H1 (cell line): ENCODE measurements around the gene NOLC1. TPM values are rescaled to one million over a fixed set of nuclear protein-coding genes. Genes with fewer than 3 reads are reported as not detected.

Experiments
- CTCF ChIA-PET: fragments of 300-600 bp; sonication (Branson Sonifier 250); formaldehyde crosslinking; loops from one replicate; lab custom pipeline; 2021; ENCODE audit not compliant: partially characterized antibody; lab: Charles Lee
- POLR2A ChIA-PET: fragments of 300-600 bp; sonication (Branson Sonifier 250); formaldehyde crosslinking; loops from one replicate; lab custom pipeline; 2021; ENCODE audit warnings: inconsistent platforms; ENCODE audit not compliant: partially characterized antibody; lab: Charles Lee
- DNase-seq, 2 experiments: peaks; one replicate each; pipeline versions ENCODE4 v3.0.0 to v3.0.0-alpha.2; 2010 to 2022; ENCODE audit warnings: low spot score in 2 of 2, low read depth in 1 of 2, mixed read lengths in 1 of 2
- FAIRE-seq: peaks from 2 replicates; lab custom pipeline; 2011; peaks lifted over from hg19 to GRCh38; lab: Jason Lieb, UNC
- H2AFZ ChIP-seq: 2 replicates; pipeline ENCODE4 v1.8.1; 2012; ENCODE audit warnings: low read length, inconsistent platforms
- H2AK5ac ChIP-seq: 2 replicates; pipeline ENCODE4 v1.6.1; 2013; ENCODE audit warnings: low read depth, low read length
- H2BK120ac ChIP-seq: replicated peaks from 2 replicates; pipeline ENCODE3; 2013; ENCODE audit warnings: low read depth, low read length, inconsistent platforms
- H2BK12ac ChIP-seq: 2 replicates; pipeline ENCODE4 v1.6.1; 2013; ENCODE audit warnings: low read depth, low read length
- H2BK15ac ChIP-seq: 2 replicates; pipeline ENCODE4 v1.6.1; 2013; ENCODE audit warnings: low read length
- H2BK20ac ChIP-seq: 2 replicates; pipeline ENCODE4 v1.6.1; 2013; ENCODE audit warnings: low read length
- H2BK5ac ChIP-seq: 2 replicates; pipeline ENCODE4 v1.6.1; 2013; ENCODE audit warnings: low read depth, low read length
- H3K14ac ChIP-seq: 2 replicates; pipeline ENCODE4 v1.6.1; 2013; ENCODE audit warnings: inconsistent platforms; ENCODE audit not compliant: insufficient read length
- H3K18ac ChIP-seq: 2 replicates; pipeline ENCODE4 v1.6.1; 2013; ENCODE audit warnings: low read length; ENCODE audit errors: extremely low read depth
- H3K23ac ChIP-seq: 2 replicates; pipeline ENCODE4 v1.6.1; 2013; ENCODE audit warnings: inconsistent platforms; ENCODE audit not compliant: insufficient read length
- H3K23me2 ChIP-seq: 2 replicates; pipeline ENCODE4 v1.6.1; 2013; ENCODE audit warnings: low read depth, low read length
- H3K27ac ChIP-seq: 2 replicates; pipeline ENCODE4 v1.6.1; 2011; ENCODE audit warnings: low read depth, low read length, inconsistent platforms
- H3K27me3 ChIP-seq, 4 experiments: replicated peaks in 1 of 4; 1 replicate in 1 of 4; 2 replicates in 3 of 4; pipeline versions ENCODE4 v1.6.1 to v1.8.1; 2011 to 2013; ENCODE audit warnings: low read length in 3 of 4, mild to moderate bottlenecking in 3 of 4, inconsistent platforms in 2 of 4, mixed read lengths in 2 of 4, moderate library complexity in 1 of 4; ENCODE audit not compliant: control insufficient read depth in 3 of 4, insufficient read depth in 3 of 4; ENCODE audit errors: extremely low read depth in 1 of 4
- H3K36me3 ChIP-seq, 4 experiments: 2 replicates each; pipeline versions ENCODE4 v1.6.1 to v1.8.1; 2011 to 2013; ENCODE audit warnings: mild to moderate bottlenecking in 4 of 4, low read length in 3 of 4, moderate library complexity in 2 of 4, control low read depth in 1 of 4, inconsistent platforms in 1 of 4; ENCODE audit not compliant: insufficient read depth in 4 of 4, control insufficient read depth in 2 of 4
- H3K4ac ChIP-seq: replicated peaks from 2 replicates; pipeline ENCODE3; 2013; ENCODE audit warnings: low read length, low read depth, mixed read lengths, inconsistent platforms; ENCODE audit not compliant: insufficient read length
- H3K4me1 ChIP-seq, 4 experiments: replicated peaks in 1 of 4; 1 replicate in 1 of 4; 2 replicates in 3 of 4; pipeline versions ENCODE4 v1.6.1 to v1.8.1; 2011 to 2013; ENCODE audit warnings: low read length in 3 of 4, inconsistent platforms in 2 of 4, mixed read lengths in 1 of 4; ENCODE audit not compliant: insufficient read depth in 4 of 4, control insufficient read depth in 3 of 4
- H3K4me2 ChIP-seq, 2 experiments: 2 replicates each; pipeline versions ENCODE4 v1.6.1 to v1.8.1; 2011 to 2013; ENCODE audit warnings: low read depth in 2 of 2, low read length in 2 of 2, control low read depth in 1 of 2, inconsistent platforms in 1 of 2, mild to moderate bottlenecking in 1 of 2; ENCODE audit not compliant: insufficient read depth in 1 of 2
- H3K4me3 ChIP-seq, 4 experiments: fragments of 200-600, 300-600 bp in 1 of 4; sonication (generic), shearing (Covaris generic), sonication (Bioruptor Twin) in 1 of 4; 2 replicates each; pipeline versions ENCODE4 v1.5.1 to v1.8.1; 2011 to 2016; ENCODE audit warnings: low read length in 4 of 4, low read depth in 3 of 4, control low read depth in 2 of 4, inconsistent platforms in 2 of 4, mild to moderate bottlenecking in 2 of 4, mixed read lengths in 1 of 4, moderate library complexity in 1 of 4; ENCODE audit not compliant: insufficient read depth in 2 of 4; ENCODE audit errors: extremely low read depth in 1 of 4
- H3K56ac ChIP-seq: replicated peaks from 2 replicates; pipeline ENCODE3; 2013; ENCODE audit warnings: low read depth, mild to moderate bottlenecking, mixed read lengths, low read length, inconsistent platforms; ENCODE audit not compliant: insufficient read length
- H3K79me1 ChIP-seq: 2 replicates; pipeline ENCODE4 v1.6.1; 2013; ENCODE audit warnings: low read depth, low read length, control low read depth
- H3K79me2 ChIP-seq, 2 experiments: 2 replicates each; pipeline versions ENCODE4 v1.6.1 to v1.8.1; 2012 to 2013; ENCODE audit warnings: low read length in 2 of 2, mild to moderate bottlenecking in 2 of 2, inconsistent platforms in 1 of 2; ENCODE audit not compliant: insufficient read depth in 2 of 2, control insufficient read depth in 1 of 2
- H3K9ac ChIP-seq, 4 experiments: replicated peaks in 1 of 4; 1 replicate in 1 of 4; 2 replicates in 3 of 4; pipeline versions ENCODE4 v1.6.1 to v1.8.1; 2011 to 2013; ENCODE audit warnings: low read depth in 3 of 4, low read length in 3 of 4, control low read depth in 2 of 4, mild to moderate bottlenecking in 2 of 4, moderate library complexity in 2 of 4, inconsistent platforms in 1 of 4; ENCODE audit errors: extremely low read depth in 1 of 4
- H3K9me3 ChIP-seq, 2 experiments: 2 replicates each; pipeline versions ENCODE4 v1.6.1 to v1.8.1; 2012 to 2013; ENCODE audit warnings: mild to moderate bottlenecking in 2 of 2, moderate library complexity in 2 of 2, control low read depth in 1 of 2, inconsistent platforms in 1 of 2, low read depth in 1 of 2, low read length in 1 of 2, mixed read lengths in 1 of 2; ENCODE audit not compliant: insufficient read depth in 2 of 2
- H4K20me1 ChIP-seq, 2 experiments: replicated peaks in 1 of 2; 2 replicates each; pipeline versions ENCODE3 to v1.8.1; 2011 to 2013; ENCODE audit warnings: inconsistent platforms in 2 of 2, low read length in 2 of 2, mild to moderate bottlenecking in 1 of 2; ENCODE audit not compliant: insufficient read depth in 2 of 2, control insufficient read depth in 1 of 2
- H4K5ac ChIP-seq: 2 replicates; pipeline ENCODE4 v1.6.1; 2013; ENCODE audit warnings: low read length, low read depth, mixed read lengths, inconsistent platforms; ENCODE audit not compliant: insufficient read length
- H4K8ac ChIP-seq: 2 replicates; pipeline ENCODE4 v1.8.0; 2013; ENCODE audit warnings: mild to moderate bottlenecking, moderate library complexity, low read length, inconsistent platforms; ENCODE audit not compliant: insufficient read depth; ENCODE audit errors: extremely low read depth
- H4K91ac ChIP-seq: replicated peaks from 2 replicates; pipeline ENCODE3; 2013; ENCODE audit warnings: low read length, mixed read lengths, inconsistent platforms; ENCODE audit not compliant: insufficient read length
- BCL11A ChIP-seq, 2 experiments: IDR thresholded peaks; one replicate each; pipeline ENCODE4 v1.6.1; 2011; ENCODE audit warnings: low read depth in 2 of 2, low read length in 2 of 2, mild to moderate bottlenecking in 2 of 2
- EZH2 ChIP-seq: fragments of 200-600 bp; sonication (generic); IDR thresholded peaks from 2 replicates; pipeline ENCODE4 v1.7.1; 2012; ENCODE audit warnings: low read depth, mild to moderate bottlenecking, moderate library complexity, low read length, inconsistent platforms; ENCODE audit not compliant: severe bottlenecking
- PHF8 ChIP-seq: fragments of 200-600 bp; sonication (generic); conservative IDR thresholded peaks from 2 replicates; pipeline ENCODE4 v1.7.1; 2012; ENCODE audit warnings: low read depth, mild to moderate bottlenecking, inconsistent platforms, low read length, moderate library complexity
- YY1 ChIP-seq: IDR thresholded peaks from 2 replicates; pipeline ENCODE4 v1.6.1; 2011; ENCODE audit warnings: low read depth, mild to moderate bottlenecking, low read length
- WGBS, 2 experiments: shearing (Covaris generic) in 1 of 2; methylation state at CpG; one replicate each; pipeline versions ENCODE4 v1.1.6 to v1.1.7; 2013 to 2015; ENCODE audit warnings: low lambda C conversion rate in 2 of 2, mixed read lengths in 2 of 2, inconsistent platforms in 1 of 2, low coverage in 1 of 2, missing lambda C conversion rate in 1 of 2; ENCODE audit not compliant: insufficient replicate concordance in 2 of 2, insufficient coverage in 1 of 2, insufficient read length in 1 of 2; ENCODE audit errors: extremely low coverage in 1 of 2, missing lambda C conversion rate in 1 of 2; 5-methylcytosine and 5-hydroxymethylcytosine counted together
- polyA plus RNA-seq, 7 experiments: library from polyadenylated mRNA; depleted of rRNA in 3 of 7; stranded (reverse) in 5 of 7; unstranded in 2 of 7; fragments of >200 nt in 5 of 7; fragments of 200-250 nt in 2 of 7; gene quantifications; 1 replicate in 5 of 7; 2 replicates in 1 of 7; 4 replicates in 1 of 7; pipeline versions ENCODE4 v1.2.1 to v1.2.3, GENCODE V29; 2011 to 2013; ENCODE audit warnings: missing spikeins in 2 of 7, mixed read lengths in 2 of 7
- total RNA-seq: library from RNA; stranded (reverse); fragmentation: NEBNext Ultra II Directional; extraction: Animal tissue kit (Norgen Biotek cat#: 25700); gene quantifications from 2 replicates; pipeline ENCODE4 v1.2.1, GENCODE V29; 2021

The NOLC1 gene
- total and polyA plus RNA-seq, 2 of the 8 experiments (the other 6 are each of a cell fraction or from before 2014, with no cell fraction given): 86.3 to 191 TPM

- DNase-seq (no peak), FAIRE-seq (no peak)
- H4K5ac ChIP-seq: no peak overlapping the region
These were observed 59.6 kb downstream of the NOLC1 start for GRCh38 chr10:102211615-102212299.

More at GRCh38 chr10:102211615-102212299, 59.6 kb downstream of the NOLC1 start:
- Histone ChIP-seq H3K23ac (no peak overlapping the region), H3K4me3 (no peak overlapping the region), H3K18ac (no peak overlapping the region), H3K27ac (no peak overlapping the region), H3K9ac (no peak overlapping the region), H3K4me1 (no peaks in the 10 kb centered on the region), H2BK20ac (no peak overlapping the region), H3K79me2 (no peaks in the 10 kb centered on the region), H4K91ac (no peak overlapping the region), H3K9me3 (no peaks in the 10 kb centered on the region), H3K14ac (no peak overlapping the region), H3K79me1 (no peaks in the 10 kb centered on the region), H3K23me2 (no peaks in the 10 kb centered on the region), H3K27me3 (no peaks in the 10 kb centered on the region), H3K4ac (no peak overlapping the region)
- ChIA-PET CTCF (interaction anchor here (1.1 to 1.5 kb wide), 3 partner anchors 18 to 80 kb away, joined by 3 to 4 read pairs (median 4); no protein-coding TSS in a partner anchor), POLR2A (no interaction called here)
- TF ChIP-seq YY1: no peak
- no peak for TF ChIP-seq BCL11A (IDR thresholded peaks at IDR 0.05; ENCODE audit: low read depth in 2 of 2, low read length in 2 of 2)
- no peak for TF ChIP-seq EZH2
- TF ChIP-seq PHF8: no peak
- TF ChIP-seq, all 59 proteins: peak for 0
- Histone ChIP-seq H3K56ac (no peak overlapping the region), H2BK120ac (no peak overlapping the region), H2BK15ac (no peak overlapping the region), H2BK5ac (no peak overlapping the region), H2BK12ac (no peak overlapping the region), H2AK5ac (no peak overlapping the region), H4K20me1 (no peaks in the 10 kb centered on the region), H3K36me3 (no peaks in the 10 kb centered on the region), H3K4me2 (no peak overlapping the region), H2AFZ (no peak overlapping the region), H4K8ac (no peak overlapping the region)
- WGBS, 2 experiments: 89% methylated on average over 3 of the region's 3 CpGs; no CpG with 5 or more reads in 1 of the 2 experiments
